Stimulated activated CD4-positive, alpha-beta T cell treated with anti-CD3 and anti-CD28 coated beads, Interleukin-12 subunit alpha, Interleukin-12 subunit beta, amount 100 ng/mL, for 24 hours (primary cell): ENCODE measurements around the gene KPNA6.
"Not testable (repeated sequence)": the region's sequence is repeated elsewhere in the genome, so short reads cannot be mapped to it uniquely, and the experiment has no call there.

ENCODE experiments used
- DNase-seq, 2 experiments: peaks; one replicate each; pipeline ENCODE4 v3.0.0-alpha.2; 2020; ENCODE audit warnings: low read depth in 2 of 2

KPNA6 gene

GRCh38 chr1:32142446-32143301 lies 34.8 kb downstream of the KPNA6 start:
- DNase-seq = no peak

- DNase-seq = not testable (repeated sequence)
These were observed 35.4 kb downstream of the KPNA6 start for GRCh38 chr1:32143302-32143695.

GRCh38 chr1:32144033-32144432 lies 36.2 kb downstream of the KPNA6 start:
- DNase-seq = no peak

- DNase-seq = not testable (repeated sequence)
These were observed 39.9 kb downstream of the KPNA6 start for GRCh38 chr1:32147799-32148198.

GRCh38 chr1:32150847-32151246 lies 43.0 kb downstream of the KPNA6 start:
- no peak for DNase-seq

- DNase-seq = no peak
These were observed 43.5 kb downstream of the KPNA6 start for GRCh38 chr1:32151319-32151787.

- DNase-seq = no peak
These were observed 51.3 kb downstream of the KPNA6 start for GRCh38 chr1:32159189-32159588.

- no peak for DNase-seq
These were observed 55.5 kb downstream of the KPNA6 start for GRCh38 chr1:32163405-32163804.

- DNase-seq = not testable (repeated sequence)
These were observed 57.8 kb downstream of the KPNA6 start for GRCh38 chr1:32165633-32166032.

GRCh38 chr1:32170991-32171390 lies 63.1 kb downstream of the KPNA6 start:
- DNase-seq = no peak

- no peak for DNase-seq
These were observed 64.9 kb downstream of the KPNA6 start for GRCh38 chr1:32172621-32173245.

- DNase-seq = no peak
These were observed 70.7 kb downstream of the KPNA6 start for GRCh38 chr1:32178380-32179192.

GRCh38 chr1:32179193-32179442 lies 71.3 kb downstream of the KPNA6 start:
- no peak for DNase-seq

GRCh38 chr1:32179443-32180185 lies 71.8 kb downstream of the KPNA6 start, which contains the start of gene TXLNA:
TSS of gene TXLNA (plus strand) at chr1:32179675. CDS start at chr1:32180346, 671 bp downstream.
- DNase-seq = peak; percentile 76 to 88

GRCh38 chr1:32180186-32181060 lies 72.6 kb downstream of the KPNA6 start:
- no peak for DNase-seq

GRCh38 chr1:32181065-32181464 lies 73.2 kb downstream of the KPNA6 start:
- no peak for DNase-seq

- DNase-seq = no peak
These were observed 73.7 kb downstream of the KPNA6 start for GRCh38 chr1:32181563-32181962.

- DNase-seq = no peak
These were observed 74.2 kb downstream of the KPNA6 start for GRCh38 chr1:32182060-32182459.

- no peak for DNase-seq
These were observed 76.8 kb downstream of the KPNA6 start for GRCh38 chr1:32184650-32185049.

- DNase-seq = no peak
These were observed 78.2 kb downstream of the KPNA6 start for GRCh38 chr1:32186077-32186476.

GRCh38 chr1:32186491-32186890 lies 78.6 kb downstream of the KPNA6 start:
- no peak for DNase-seq
